ENCODE results near the gene PLCG2.

The PLCG2 gene

GRCh38 chr16:81956213-81956948 is 177.3 kb downstream of the PLCG2 start:
- ChIA-PET POLR2A (no interaction called here), CTCF (no interaction called here)
- no peak for DNase-seq (ENCODE audit: extremely low spot score)
- TF ChIP-seq ZNF384 (IDR thresholded peaks at IDR 0.05) = no peak
- no peak for TF ChIP-seq FOXM1 (IDR thresholded peaks at IDR 0.05; ENCODE audit: borderline replicate concordance)
- TF ChIP-seq CTBP1 (IDR thresholded peaks at IDR 0.05; ENCODE audit: borderline replicate concordance) = no peak
- no peak for TF ChIP-seq SP1 (IDR thresholded peaks at IDR 0.05)
- TF ChIP-seq ARNT (IDR thresholded peaks at IDR 0.05) = no peak
- no peak for TF ChIP-seq PKNOX1 (IDR thresholded peaks at IDR 0.05)
- TF ChIP-seq SUZ12 (IDR thresholded peaks at IDR 0.05) = no peak

DNA sequence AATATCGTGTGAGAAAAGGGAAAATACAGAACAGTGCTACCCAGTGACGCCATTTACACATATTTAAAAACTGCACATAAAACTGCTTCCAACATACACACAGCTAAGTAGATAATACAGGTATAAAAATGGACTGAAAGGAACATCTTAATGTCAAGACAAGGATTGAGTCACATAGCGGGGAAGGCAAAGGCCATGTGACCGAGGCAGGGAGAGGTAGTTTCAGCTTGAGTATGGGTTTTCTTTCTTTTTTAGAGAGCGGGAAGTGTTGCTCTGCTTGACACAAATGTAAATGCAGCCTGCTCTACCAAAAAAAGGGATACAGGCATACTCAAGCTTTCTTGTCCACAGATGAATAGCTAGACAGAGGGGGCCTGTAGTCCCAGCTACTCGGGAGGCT is 185.7 kb downstream of the PLCG2 start:
- CTCF ChIA-PET = no interaction called here
- TF ChIP-seq SUZ12 (IDR thresholded peaks at IDR 0.05) (no peak), CTBP1 (IDR thresholded peaks at IDR 0.05; ENCODE audit: borderline replicate concordance) (no peak), ZNF384 (IDR thresholded peaks at IDR 0.05) (no peak), SP1 (IDR thresholded peaks at IDR 0.05) (no peak), FOXM1 (IDR thresholded peaks at IDR 0.05; ENCODE audit: borderline replicate concordance) (no peak), L3MBTL2 (conservative IDR thresholded peaks at IDR 0.05) (no peak), LEF1 (IDR thresholded peaks at IDR 0.05; ENCODE audit: borderline replicate concordance) (no peak), PKNOX1 (IDR thresholded peaks at IDR 0.05) (no peak), ARNT (IDR thresholded peaks at IDR 0.05) (no peak), ELF4 (IDR thresholded peaks at IDR 0.05) (no peak), BHLHE40 (IDR thresholded peaks at IDR 0.05; ENCODE audit: borderline replicate concordance) (no peak), FOXA1 (IDR thresholded peaks at IDR 0.05) (no peak), HDGF (IDR thresholded peaks at IDR 0.05; ENCODE audit: borderline replicate concordance) (no peak), TARDBP (IDR thresholded peaks at IDR 0.05) (no peak), NFRKB (IDR thresholded peaks at IDR 0.05) (no peak), FOXK2 (IDR thresholded peaks at IDR 0.05) (no peak)

GRCh38 chr16:81967358-81967757 is 188.3 kb downstream of the PLCG2 start:
- no peak for TF ChIP-seq L3MBTL2 (conservative IDR thresholded peaks at IDR 0.05)
- TF ChIP-seq FOXK2 (IDR thresholded peaks at IDR 0.05) = no peak
- TF ChIP-seq ARNT (IDR thresholded peaks at IDR 0.05) = no peak
- TF ChIP-seq NFRKB (IDR thresholded peaks at IDR 0.05) = no peak
- no peak for TF ChIP-seq LEF1 (IDR thresholded peaks at IDR 0.05; ENCODE audit: borderline replicate concordance)
- TF ChIP-seq TARDBP (IDR thresholded peaks at IDR 0.05) = no peak
- no peak for TF ChIP-seq CTBP1 (IDR thresholded peaks at IDR 0.05; ENCODE audit: borderline replicate concordance)
- TF ChIP-seq ELF4 (IDR thresholded peaks at IDR 0.05) = no peak
- no peak for TF ChIP-seq SUZ12 (IDR thresholded peaks at IDR 0.05)
- TF ChIP-seq HDGF (IDR thresholded peaks at IDR 0.05; ENCODE audit: borderline replicate concordance) = no peak
- no peak for TF ChIP-seq FOXM1 (IDR thresholded peaks at IDR 0.05; ENCODE audit: borderline replicate concordance)
- TF ChIP-seq SP1 (IDR thresholded peaks at IDR 0.05) = no peak
- TF ChIP-seq FOXA1 (IDR thresholded peaks at IDR 0.05) = no peak
- TF ChIP-seq PKNOX1 (IDR thresholded peaks at IDR 0.05) = no peak
- no peak for TF ChIP-seq BHLHE40 (IDR thresholded peaks at IDR 0.05; ENCODE audit: borderline replicate concordance)
- TF ChIP-seq ZNF384 (IDR thresholded peaks at IDR 0.05) = no peak
- POLR2A ChIA-PET = no interaction called here
- CTCF ChIA-PET = no interaction called here
- DNase-seq (ENCODE audit: extremely low spot score) = no peak

More for the DNA sequence above, 185.7 kb downstream of the PLCG2 start:
- DNase-seq (ENCODE audit: extremely low spot score) = no peak
- POLR2A ChIA-PET = no interaction called here

DNA sequence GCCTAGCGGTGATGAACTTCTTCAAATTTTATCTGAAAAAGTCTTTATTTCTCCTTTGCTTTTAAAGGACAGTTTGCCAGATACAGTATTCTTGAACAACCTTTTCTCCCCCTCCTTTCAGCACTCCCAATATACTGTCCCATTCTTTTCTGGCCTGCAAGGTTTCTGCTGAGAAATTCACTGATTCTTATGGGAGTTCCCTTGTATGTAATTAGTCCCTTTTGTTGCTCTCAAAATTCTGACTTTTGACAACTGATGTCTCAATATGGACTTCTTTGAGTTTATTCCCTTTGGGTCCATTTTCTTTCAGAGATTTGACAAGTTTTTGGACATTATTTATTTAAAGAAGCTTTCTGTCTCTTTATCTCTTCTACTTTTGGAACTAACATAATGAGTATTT is 192.8 kb downstream of the PLCG2 start:
- DNase-seq (ENCODE audit: extremely low spot score) = no peak
- ChIA-PET CTCF (no interaction called here), POLR2A (no interaction called here)
- TF ChIP-seq PKNOX1 (IDR thresholded peaks at IDR 0.05) (no peak), FOXK2 (IDR thresholded peaks at IDR 0.05) (no peak), CTBP1 (IDR thresholded peaks at IDR 0.05; ENCODE audit: borderline replicate concordance) (no peak), FOXA1 (IDR thresholded peaks at IDR 0.05) (no peak), ELF4 (IDR thresholded peaks at IDR 0.05) (no peak), L3MBTL2 (conservative IDR thresholded peaks at IDR 0.05) (no peak), FOXM1 (IDR thresholded peaks at IDR 0.05; ENCODE audit: borderline replicate concordance) (no peak), ARNT (IDR thresholded peaks at IDR 0.05) (no peak), SUZ12 (IDR thresholded peaks at IDR 0.05) (no peak), ZNF384 (IDR thresholded peaks at IDR 0.05) (no peak), NFRKB (IDR thresholded peaks at IDR 0.05) (no peak), BHLHE40 (IDR thresholded peaks at IDR 0.05; ENCODE audit: borderline replicate concordance) (no peak), SP1 (IDR thresholded peaks at IDR 0.05) (no peak), HDGF (IDR thresholded peaks at IDR 0.05; ENCODE audit: borderline replicate concordance) (no peak), LEF1 (IDR thresholded peaks at IDR 0.05; ENCODE audit: borderline replicate concordance) (no peak), TARDBP (IDR thresholded peaks at IDR 0.05) (no peak)

GRCh38 chr16:81973737-81974136 is 194.6 kb downstream of the PLCG2 start:
- ChIA-PET CTCF (no interaction called here), POLR2A (no interaction called here)
- DNase-seq (ENCODE audit: extremely low spot score) = no peak
- no peak for TF ChIP-seq LEF1 (IDR thresholded peaks at IDR 0.05; ENCODE audit: borderline replicate concordance)
- TF ChIP-seq FOXA1 (IDR thresholded peaks at IDR 0.05) = no peak
- no peak for TF ChIP-seq FOXK2 (IDR thresholded peaks at IDR 0.05)
- TF ChIP-seq SP1 (IDR thresholded peaks at IDR 0.05) = no peak
- TF ChIP-seq ELF4 (IDR thresholded peaks at IDR 0.05) = no peak
- TF ChIP-seq ARNT (IDR thresholded peaks at IDR 0.05) = no peak
- no peak for TF ChIP-seq HDGF (IDR thresholded peaks at IDR 0.05; ENCODE audit: borderline replicate concordance)
- TF ChIP-seq BHLHE40 (IDR thresholded peaks at IDR 0.05; ENCODE audit: borderline replicate concordance) = no peak
- TF ChIP-seq NFRKB (IDR thresholded peaks at IDR 0.05) = no peak
